HG03521 (cell line): ENCODE data around the gene RARRES1.

Experiments
- ATAC-seq: cut with Tn5 transposase; IDR thresholded peaks from one replicate; pipeline ENCODE4 v1.9.1; 2021; ENCODE audit warnings: mild to moderate bottlenecking, moderate library complexity; ENCODE audit not compliant: unreplicated experiment

Gene RARRES1

DNA sequence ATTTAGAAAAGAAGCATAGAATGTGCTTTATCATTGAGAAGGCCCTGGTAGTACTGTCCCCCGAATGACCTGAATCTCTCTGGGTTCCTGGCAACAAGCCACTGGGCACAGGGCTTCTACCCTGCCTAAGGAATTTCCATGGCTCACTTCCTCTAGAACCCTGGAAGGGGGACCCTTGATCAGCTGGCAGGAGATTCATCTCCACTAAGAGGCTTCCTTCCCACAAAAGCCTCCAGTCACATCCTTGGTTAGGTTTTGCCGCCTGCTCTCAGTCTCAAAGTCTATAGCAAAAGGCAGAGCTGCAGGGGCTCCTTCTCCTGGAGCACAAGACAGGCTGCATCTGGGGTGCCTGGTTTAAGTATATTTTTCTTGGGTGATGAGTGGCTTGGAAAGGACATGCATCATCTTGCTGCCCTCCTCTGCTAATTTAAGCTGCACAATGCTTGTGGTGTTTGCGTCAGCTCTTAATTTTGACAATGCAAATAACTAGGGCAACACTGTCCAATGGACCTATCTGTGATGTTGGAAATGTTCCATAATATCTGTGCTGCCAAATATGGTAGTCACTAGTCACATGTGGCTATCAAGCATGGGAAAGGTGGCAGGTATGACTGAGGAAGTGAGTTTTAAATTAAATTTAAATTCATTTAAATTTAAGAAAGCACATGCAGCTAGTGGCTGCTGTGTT lies 33.4 kb upstream of the RARRES1 start:
- ATAC-seq = no peak

DNA sequence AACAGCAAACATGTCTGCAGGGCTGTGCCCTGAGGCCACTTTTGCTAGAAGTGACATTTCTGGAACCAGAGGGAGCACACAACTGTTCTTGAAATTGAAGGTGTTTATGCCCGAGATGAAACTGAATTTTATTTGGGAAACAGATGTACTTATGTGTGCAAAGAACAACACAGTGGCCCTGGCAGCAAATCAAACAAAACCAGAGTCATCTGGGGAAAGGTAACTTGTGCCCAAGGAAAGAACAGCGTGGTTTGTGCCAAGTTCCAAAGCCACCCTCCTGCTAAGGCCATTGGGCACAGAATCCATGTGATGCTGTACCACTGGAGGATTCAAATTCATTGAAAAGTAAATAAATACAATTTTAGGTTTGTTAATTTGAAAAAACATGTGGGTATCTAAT lies 31.2 kb upstream of the RARRES1 start:
- ATAC-seq = no peak

DNA sequence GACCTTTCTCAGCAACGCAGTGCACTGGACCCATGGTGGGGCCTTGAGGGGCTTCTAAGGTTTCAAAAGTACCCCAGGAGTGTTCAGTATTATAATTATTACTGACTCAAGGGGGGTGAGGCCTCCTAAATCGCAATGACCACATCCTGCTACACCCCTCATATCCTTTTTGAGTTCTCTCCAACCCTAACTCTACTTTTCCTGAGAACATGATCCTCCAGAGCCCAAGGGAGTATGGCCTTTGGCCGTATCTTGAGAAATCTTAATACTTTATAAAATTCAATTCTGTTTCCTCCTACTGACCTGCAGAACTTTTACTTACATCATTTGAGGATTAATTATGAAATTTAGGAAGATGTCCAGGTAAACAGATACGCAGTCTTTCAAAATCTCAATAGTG lies 30.4 kb upstream of the RARRES1 start:
- no peak for ATAC-seq

DNA sequence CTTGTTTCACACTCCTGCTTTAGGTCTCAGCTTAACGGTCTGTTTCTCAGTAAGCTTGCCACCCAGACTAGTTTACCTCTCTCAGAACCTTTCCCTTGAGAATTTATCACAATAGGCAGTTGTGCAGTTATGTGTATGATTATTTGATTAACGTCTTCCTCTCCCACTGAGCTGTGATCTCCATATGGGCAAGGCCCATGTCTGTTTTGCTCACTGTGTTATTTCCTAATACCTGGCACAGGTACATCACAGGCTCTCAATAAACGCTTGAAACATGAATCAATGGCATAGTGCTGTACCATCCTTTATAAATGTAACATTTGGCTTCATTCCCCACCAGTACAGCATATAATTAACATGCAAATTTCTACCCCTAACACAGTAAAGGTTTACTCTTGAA lies 29.1 kb upstream of the RARRES1 start:
- ATAC-seq = no peak

DNA sequence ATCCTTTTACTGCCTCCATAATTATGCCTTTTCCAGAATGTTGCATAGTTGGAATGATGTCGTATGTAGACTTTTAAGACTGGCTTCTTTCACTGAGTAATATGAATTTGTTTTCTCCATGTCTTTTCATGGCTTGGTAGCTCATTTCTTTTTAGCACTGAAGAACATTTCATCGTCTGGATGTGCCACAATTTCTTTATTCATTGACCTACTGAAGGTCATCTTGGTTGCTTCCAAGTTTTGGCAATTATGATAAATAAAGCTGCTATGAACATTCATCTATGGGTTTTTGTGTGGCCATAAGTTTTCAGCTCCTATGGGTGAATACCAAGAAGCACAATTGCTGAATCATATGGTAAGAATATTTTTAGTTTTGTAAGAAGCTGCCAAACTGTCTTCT lies 23.2 kb upstream of the RARRES1 start:
- no peak for ATAC-seq

DNA sequence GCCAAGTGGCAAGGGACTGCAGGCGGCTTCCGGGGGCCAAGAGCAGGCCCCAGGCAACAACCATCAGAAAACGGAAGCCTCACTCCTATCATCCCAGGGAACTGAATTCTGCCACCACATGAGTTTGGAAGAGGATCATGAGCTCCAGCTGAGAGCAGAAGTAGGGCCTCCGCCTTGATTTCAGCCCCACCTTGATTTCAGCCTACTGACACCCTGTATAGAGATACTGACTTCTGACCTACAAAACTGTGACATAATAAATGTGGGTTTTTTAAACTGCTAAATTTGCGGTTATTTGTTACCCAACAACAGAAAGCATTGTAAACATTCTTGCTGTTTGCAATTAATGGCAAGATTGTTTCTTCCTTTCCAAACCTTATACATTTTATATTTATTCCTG lies 21.6 kb upstream of the RARRES1 start:
- no peak for ATAC-seq

DNA sequence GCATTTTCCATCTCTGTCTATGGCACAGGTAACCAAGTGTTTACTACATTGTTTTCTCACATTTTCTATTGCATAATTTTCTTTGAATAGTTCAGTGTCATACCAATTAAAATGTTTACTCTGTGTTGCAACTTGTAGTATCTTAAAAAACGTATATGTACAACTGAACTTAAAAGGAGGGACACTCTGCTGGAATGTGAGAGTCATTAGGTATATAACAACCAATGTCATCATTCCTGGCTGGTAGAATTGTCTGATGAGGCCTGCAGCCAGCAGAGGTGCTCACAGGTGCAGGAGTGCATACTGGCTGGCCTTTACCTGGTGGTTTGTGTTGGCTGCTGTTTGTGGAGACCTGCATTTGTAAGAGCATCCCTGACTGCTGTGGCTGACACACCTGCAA lies 19.1 kb upstream of the RARRES1 start:
- ATAC-seq = no peak

DNA sequence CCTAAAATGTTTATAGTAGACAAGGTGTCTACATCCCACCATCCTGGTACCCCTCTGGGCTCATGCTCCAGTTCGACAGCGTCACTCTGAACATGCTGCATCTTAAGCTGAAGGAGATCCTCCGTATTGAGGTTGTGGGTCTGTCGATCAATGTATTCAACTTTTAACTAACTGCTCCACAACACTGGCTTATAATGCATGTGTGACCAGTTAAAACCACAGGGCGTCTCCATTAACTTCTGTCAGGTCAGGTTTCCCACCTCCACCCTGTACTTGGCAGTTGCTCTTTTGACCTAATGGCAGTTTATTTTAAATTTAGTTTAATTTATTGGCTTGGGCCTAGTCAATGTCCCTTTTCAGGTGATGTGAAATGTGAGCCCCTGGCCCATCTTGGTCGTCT lies 17.8 kb upstream of the RARRES1 start:
- ATAC-seq = no peak

DNA sequence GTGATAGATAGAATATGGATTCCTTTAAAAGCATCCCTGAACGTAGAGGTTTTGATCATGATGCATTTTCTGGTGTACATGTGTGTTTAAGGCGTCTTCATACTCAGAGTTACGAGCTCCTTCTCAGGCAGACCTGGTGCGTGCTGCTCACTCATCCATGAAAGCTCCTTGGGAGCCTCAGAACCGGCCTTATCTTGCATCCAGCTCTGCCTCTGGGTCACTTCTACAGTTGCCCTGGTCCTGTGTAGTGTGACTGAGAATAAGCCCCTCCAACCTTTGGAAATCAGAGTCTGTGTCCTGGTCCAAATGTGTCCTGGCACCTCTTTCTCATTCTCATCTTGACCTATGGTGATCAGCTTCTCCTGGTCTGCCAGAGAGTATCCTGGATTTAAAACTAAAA lies 17.3 kb upstream of the RARRES1 start:
- no peak for ATAC-seq

DNA sequence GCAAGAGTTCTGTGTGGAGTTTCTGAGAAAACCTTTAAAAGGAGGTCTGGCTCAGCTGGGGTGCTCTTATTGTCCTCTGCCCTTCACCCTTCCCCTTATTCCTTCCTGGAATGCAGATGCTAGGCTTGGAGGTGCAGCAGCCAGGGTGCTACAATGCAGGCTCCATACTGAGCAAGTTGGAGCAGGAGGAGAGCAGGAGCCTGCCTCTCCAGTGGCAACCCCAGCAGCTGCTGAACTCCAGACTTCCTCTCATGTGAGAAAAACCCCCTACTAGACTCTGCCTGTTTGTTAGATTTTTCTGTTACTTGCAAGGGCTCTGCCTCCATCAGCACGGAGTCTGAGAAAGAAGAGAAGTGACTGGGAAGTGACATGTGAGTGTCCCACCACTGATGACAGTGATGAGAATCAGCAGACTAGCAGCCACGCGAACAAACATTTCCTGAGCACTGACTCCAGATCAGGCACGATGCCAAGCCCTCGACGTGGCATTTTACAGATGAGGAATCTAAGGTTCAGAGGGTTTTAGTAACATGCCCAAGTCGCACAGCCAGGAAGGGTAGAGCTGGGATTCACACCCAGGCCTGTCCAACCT lies 16.1 kb upstream of the RARRES1 start:
- ATAC-seq = no peak

DNA sequence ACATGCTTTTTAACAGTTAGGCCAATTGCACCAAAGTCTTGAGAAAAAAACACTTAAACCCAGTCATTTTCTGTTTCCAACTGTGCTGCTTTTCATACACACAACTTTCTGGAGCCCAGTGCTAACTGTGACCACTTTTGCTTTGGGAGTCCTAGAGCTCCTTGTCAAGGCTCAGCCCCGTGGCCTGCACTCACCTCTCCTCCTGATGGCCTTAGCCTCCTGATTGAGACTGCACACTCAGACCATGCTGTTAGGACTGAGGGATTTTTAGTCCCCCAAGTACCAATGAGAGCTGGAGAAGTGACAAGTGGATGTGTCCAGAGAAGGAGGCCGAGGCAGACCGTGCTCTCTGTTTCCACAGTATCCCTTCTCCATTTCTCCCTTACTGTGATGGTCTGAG lies 15.2 kb upstream of the RARRES1 start:
- ATAC-seq = no peak

DNA sequence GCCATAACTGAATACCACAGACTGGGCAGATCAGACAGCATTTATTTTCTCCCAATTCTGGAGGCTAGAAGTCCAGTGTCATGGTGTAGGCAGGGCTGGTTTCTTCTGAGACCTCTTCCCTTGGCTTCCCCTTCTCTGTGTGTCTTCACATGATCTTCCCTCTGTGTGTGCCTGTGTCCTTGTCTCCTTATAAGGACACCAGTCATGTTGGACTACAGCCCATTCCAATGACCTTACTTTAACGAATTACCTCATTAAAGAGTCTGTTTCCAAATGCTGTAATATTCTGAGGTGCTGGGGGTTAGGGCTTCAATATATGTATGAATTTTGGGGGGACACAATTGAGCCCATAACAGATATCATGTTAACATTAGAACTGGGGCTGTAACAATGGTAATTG lies 13.3 kb upstream of the RARRES1 start:
- ATAC-seq = no peak

DNA sequence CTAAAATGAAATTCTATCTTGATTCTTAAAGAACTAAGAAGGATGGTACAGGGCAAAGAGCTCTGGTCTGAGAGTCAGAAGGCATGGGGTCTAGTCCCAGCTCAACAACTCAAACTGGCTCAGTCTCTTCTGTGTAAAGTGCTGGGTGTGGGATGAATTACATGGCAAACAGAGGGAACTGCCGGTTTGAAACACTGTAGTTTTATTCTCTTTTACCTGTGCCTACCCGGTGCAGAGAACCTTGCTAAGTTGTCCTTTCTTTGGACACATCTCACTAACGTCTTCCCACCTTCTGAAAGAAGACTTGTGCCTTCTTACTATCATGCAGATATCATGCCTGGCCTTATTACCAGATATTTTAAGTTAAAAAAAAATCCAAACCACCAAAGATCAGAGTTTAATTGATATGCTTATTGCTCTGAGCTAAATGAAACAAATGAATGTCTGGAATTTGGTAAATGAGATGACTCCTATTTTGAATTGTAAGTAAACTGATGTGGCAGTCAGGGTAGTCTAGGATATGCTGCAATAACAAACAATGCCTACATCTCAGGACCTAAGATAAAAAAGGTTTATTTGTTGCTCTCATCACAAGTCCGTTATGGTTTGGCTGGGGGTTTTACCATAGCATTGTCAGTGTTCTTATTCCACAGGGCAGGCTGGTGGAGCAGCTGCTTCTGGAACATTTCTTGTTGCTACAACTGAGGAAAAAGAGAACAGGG lies 12.5 kb upstream of the RARRES1 start:
- ATAC-seq = no peak

DNA sequence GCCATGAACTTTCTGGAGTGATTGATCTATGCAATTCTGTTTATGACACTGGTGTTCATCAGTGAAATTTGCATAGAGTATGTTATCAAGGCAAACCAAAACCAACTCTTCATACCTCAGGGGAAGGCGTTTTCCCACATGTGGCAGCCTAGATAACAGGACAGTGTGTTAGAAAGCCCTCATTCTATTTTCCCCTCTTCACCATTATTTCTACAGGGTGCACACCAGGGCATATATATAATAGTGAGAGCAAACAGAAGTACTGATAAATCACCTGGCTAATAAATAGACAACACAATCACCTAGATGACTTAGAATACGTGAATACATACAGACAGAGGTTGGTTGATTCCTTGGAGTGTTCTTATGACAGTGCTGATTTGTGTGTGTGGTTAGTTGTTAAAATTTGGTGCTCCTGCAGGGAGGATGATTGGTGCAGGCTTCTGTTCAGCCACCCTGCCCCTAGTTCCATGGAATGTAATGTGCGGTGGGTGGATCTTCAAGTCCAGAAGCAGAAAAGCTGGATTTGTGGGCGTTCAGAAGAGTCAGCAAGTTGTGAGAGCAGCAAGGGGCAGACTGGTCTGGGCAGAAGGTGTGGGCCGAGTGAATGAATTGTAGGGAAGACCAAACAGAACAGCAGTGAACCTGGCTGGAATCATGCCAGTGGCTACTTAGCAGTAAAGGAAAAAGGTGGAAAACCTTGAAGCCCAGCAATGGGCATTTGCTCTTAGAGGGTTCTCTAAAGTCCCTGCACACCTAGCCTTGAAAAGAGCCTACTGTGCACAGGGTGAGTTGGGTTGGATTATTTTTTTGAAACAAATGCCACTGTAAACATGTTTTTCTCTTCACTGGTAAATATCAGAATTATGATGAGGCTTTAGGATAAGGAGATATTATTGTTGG lies 11.7 kb upstream of the RARRES1 start:
- ATAC-seq = no peak

DNA sequence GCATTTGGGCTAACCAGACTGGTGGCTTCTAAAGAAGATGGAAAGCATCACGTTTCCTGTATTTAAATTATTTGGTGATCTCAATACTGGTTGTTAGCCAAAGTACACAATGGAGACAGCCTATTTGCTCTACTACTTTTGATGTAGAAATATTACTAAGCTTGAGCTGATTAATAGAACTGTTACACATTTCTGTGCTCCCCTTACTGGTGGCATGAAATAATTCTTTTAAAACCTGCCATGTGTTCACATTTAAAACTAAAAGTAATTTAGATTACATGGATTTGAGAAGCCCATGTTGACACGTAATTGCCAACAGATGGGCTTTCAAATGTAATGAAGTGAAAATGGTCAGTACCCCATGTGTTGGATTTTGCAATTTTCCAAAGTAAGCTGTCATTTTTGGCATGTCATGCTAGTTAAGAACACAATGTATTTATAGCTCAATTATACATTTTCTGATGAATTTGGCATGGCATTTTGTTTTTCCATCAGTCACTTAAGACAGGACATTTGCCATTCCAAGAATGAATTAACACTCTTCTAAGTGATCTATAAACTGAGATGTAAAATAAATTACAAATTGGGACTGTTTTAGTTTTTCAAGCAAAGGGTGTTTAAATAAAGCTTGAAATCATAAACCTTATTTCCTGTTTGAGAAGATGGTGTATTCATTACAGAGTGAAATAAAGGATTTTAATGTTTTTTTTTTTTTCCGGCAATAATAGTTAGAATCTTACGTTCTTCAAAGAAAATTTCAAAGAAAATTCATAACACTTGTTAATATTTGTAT lies 10.8 kb upstream of the RARRES1 start:
- ATAC-seq = no peak

DNA sequence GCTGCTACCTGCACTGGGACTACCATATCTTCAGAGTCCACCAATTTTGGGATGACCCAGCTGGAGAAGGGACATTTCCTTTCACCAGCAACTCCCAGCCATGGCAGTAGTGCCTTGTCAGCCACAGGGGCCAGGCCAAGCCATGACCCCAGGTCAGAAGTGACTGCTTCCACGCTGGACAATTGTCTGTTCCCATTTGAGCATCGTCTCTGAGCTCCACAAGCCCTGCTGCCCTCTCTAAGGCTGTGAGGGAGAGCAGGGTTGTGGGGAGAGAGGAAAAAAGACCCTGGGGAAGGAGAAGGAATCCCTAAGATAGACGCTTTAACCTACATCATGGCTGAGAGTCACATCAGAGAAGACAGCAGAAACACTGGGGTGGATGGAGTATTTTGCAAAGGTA lies 7.4 kb upstream of the RARRES1 start:
- ATAC-seq = no peak

DNA sequence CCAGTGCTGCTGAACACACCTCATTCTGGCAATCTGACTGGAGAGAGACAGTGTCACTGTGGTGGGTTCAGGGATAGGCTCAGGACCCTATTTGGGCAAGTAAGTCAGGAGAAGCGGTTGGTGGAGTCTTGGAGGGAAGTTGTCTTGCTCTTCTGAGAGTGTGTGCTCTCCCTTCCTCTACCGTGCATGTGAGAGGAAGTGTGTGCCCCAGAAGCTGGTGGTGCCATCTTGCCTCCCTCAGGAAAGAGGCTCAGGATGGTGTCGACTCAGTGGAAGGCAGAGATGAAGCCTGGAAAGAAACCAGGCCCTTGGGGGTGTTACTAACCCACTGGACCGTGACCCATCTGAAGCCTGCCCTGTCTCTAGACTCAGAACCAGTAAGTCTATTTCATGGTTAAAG lies 6.8 kb upstream of the RARRES1 start:
- no peak for ATAC-seq

DNA sequence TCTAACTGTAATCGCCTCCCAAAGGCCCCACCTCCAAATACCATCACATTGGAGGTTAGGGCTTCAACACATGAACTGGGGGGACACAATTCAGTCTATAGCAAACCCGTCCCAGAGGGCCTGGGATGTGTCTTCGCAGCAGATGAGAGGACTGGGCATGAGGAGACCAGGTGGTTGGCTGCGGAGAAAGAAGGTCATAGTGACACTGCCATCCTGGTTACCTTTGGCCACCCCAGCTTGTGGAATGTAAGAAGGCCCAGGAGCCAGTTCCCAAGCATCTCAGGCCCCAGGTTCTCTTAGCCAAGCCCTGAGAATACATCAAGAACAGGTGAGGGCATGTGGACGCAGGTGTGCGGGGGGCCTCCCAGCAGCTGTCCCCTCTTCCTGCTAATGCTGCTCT lies 6.4 kb upstream of the RARRES1 start:
- ATAC-seq = no peak

DNA sequence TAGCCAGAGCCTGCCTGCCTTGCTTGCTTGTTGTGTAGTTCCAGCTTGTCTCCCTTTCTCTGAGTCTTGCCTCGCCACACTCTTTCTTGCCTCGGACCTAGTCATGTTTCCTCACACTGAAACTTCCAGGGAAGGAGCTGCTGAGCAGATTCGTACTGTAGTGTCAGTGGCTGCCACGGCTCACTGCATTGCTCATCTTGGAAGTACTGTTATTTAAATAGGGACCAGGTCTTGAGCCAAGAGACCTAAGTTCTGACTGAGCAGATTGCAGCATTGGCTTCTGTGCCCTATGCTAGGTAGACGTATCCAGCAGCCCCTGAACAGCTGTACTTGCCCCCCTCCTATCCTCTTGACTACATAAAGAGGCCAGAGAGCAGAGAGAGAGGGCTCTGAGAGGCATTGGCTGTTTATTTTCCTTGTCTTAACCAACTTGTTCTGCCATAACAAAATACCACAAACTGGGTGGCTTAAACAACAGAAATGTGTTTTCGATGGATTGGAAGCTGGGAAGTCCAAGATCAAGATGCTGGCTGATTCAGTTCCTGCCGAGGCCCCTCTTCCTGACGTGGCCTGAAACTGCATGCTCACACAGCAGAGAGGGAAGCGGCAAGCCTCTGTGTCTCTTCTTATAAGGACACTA lies 5.8 kb upstream of the RARRES1 start:
- ATAC-seq = no peak

DNA sequence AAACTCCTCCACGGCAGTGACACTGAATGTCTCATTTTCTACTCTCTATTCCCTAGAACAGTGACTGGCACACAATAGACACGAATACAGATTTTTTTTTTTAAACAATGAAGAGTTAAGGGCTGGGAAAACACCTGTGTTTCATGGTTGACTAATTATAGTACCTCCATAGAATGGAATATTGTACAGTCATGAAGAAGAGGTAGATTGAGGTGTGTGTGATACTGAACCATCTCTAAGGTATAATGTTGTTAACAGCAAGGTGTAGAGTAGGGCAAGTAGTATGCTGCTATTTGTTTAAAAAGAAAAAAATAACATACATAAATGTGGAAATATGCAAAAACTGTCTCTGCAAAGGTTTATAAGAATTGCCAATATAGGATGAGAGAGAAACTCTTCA lies 5.2 kb upstream of the RARRES1 start:
- no peak for ATAC-seq
